Measurements from ENCODE around the gene ARMH3.

ARMH3 gene

GRCh38 chr10:101895781-101896180 is 160.2 kb downstream of the ARMH3 start:
- DNase-seq (ENCODE audit: low read depth), result no peak

- no peak for DNase-seq (ENCODE audit: low read depth)
Measured at GRCh38 chr10:101894742-101895141, 161.2 kb downstream of the ARMH3 start.

GRCh38 chr10:101894266-101894665 is 161.7 kb downstream of the ARMH3 start:
- DNase-seq (ENCODE audit: low read depth), result no peak

GRCh38 chr10:101893510-101894120 is 162.4 kb downstream of the ARMH3 start:
- DNase-seq (ENCODE audit: low read depth), result no peak

- DNase-seq (ENCODE audit: low read depth), result no peak
Measured at GRCh38 chr10:101892782-101893391, 163.1 kb downstream of the ARMH3 start.

GRCh38 chr10:101889256-101890210 is 166.4 kb downstream of the ARMH3 start:
- peak; percentile 20 for DNase-seq (ENCODE audit: low read depth)

- DNase-seq (ENCODE audit: low read depth), result no peak
Measured at GRCh38 chr10:101888251-101888949, 167.6 kb downstream of the ARMH3 start.

GRCh38 chr10:101887775-101888174 is 168.2 kb downstream of the ARMH3 start:
- no peak for DNase-seq (ENCODE audit: low read depth)

- no peak for DNase-seq (ENCODE audit: low read depth)
Measured at GRCh38 chr10:101886521-101887312, 169.3 kb downstream of the ARMH3 start.

- no peak for DNase-seq (ENCODE audit: low read depth)
Measured at GRCh38 chr10:101881036-101881774, 174.8 kb downstream of the ARMH3 start.

- DNase-seq (ENCODE audit: low read depth), result no peak
Measured at GRCh38 chr10:101880232-101880573, 175.8 kb downstream of the ARMH3 start.

GRCh38 chr10:101879456-101880231 is 176.3 kb downstream of the ARMH3 start:
- DNase-seq (ENCODE audit: low read depth), result no peak

- DNase-seq (ENCODE audit: low read depth), result no peak
Measured at GRCh38 chr10:101878869-101879268, 177.1 kb downstream of the ARMH3 start.

- DNase-seq (ENCODE audit: low read depth), result no peak
Measured at GRCh38 chr10:101875068-101875688, 180.8 kb downstream of the ARMH3 start.

- DNase-seq (ENCODE audit: low read depth), result no peak
Measured at GRCh38 chr10:101874252-101874651, 181.7 kb downstream of the ARMH3 start.

- DNase-seq (ENCODE audit: low read depth), result no peak
Measured at GRCh38 chr10:101867931-101868330, 188.0 kb downstream of the ARMH3 start.

- DNase-seq (ENCODE audit: low read depth), result no peak
Measured at GRCh38 chr10:101859530-101859929, 196.4 kb downstream of the ARMH3 start.

GRCh38 chr10:101858723-101859500 is 197.1 kb downstream of the ARMH3 start:
- DNase-seq (ENCODE audit: low read depth), result no peak
